ENCODE results near the gene DSC2.

Gene DSC2

DNA sequence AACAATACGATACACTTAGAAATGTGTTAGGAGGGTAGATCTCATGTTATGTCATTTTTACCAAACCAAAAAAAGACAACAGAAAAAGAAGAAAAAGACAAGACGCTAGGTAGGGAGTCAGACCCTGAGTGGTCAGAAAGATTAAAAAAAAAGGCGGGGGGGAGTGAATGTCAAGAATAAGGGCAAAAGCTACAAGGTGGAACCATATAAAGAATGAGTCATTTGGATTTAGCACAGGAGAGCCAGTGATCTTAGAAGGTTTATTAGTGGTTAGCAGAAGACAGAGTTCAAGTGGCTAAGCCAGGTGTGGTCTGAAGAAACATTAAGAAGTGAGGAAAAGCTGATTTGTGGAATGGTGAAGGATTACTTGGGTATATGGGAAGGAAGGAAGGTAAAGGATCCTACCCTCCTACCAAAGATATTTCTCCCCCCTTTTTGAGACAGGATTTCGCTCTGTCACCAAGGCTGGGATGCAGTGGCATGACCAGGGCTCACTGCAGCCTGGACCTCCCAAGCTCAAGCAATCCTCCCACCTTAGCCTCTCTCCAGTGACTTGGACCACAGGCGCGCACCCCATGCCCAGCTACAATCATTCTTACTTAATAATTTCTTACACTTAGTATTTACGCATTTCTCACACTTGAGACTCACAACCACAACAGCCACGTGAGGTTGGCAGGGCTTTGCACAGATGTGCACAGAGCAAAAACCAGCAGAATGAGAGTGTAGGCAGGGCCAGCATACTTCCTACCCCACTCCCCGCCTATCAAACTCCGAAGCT lies 2.6 kb downstream of the DSC2 start:
- FAIRE-seq (no peak), DNase-seq (ENCODE audit: insufficient read length, low spot score) (no peak)

DNA sequence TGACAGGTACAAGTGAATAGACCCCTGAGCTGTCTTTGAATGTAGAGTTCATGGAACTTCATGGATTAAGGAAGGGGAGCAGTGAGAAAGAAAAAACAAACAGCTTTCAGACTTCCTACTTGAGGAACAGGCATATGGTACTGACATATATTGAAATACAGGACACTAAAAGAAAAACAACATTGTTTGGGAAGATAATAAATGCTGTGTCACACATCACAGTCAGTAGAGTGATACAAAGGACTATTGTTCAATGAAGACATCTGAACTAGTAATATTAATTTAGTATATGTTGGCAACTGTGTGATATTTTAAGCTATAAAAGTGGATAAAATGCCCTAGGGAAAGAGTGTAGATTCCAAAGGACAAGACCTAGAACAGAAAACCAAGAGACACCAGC lies 3.3 kb downstream of the DSC2 start:
- FAIRE-seq (no peak), DNase-seq (ENCODE audit: insufficient read length, low spot score) (no peak)

DNA sequence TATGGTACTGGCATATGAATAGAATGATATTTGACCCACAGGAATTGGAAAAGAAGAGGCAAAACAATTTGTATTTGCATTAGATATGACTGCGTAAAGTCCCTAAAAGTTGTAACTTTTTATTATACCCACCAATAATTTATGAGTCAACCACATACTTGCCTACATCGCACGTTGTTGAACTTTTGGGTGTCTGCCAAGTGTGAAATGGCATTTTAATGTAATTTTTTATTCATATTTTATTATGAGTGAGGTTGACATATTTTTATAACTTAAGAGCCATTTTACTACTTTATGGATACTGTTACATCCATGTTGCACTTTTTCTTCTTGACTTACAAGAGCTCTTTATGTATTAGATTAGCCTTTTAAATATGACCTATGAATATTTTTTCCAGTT lies 4.6 kb downstream of the DSC2 start:
- DNase-seq (ENCODE audit: insufficient read length, low spot score) (no peak), FAIRE-seq (no peak)

DNA sequence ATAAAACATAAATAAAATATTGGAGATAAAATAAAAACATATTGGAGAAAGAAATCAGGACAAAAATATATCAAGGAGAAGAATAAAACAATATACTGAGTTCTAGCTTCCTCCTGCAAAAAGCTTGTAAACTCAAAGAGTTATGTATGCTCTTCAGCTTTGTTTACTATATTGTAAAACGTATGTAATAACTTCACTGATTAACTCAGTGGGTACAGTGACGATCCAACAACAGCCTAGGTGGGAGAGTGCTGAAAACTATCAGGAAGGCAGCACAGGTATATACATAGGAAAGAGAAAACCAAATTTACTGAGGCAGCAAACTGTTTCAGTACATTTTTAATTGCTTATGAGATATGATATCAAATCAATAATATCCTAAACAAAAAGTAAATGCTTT lies 8.3 kb downstream of the DSC2 start:
- FAIRE-seq: no peak
- DNase-seq (ENCODE audit: insufficient read length, low spot score): no peak

DNA sequence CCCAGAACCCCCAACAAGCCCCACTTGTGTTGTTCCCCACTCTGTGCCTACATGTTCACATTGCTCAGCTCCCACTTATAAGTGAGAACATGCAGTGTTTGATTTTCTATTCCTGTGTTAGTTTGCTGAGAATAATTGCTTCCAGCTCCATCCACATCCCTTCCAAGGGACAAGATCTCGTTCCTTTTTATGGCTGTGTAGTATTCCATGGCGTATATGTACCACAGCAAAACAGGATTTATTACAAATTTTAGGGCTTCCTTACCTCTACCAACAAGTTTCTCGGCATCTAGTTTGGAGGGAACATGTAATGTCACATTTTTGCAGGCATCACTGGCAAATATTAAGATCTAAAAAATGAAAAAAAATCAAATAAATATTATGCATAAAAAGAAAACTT lies 8.9 kb downstream of the DSC2 start:
- no peak for DNase-seq (ENCODE audit: insufficient read length, low spot score)
- no peak for FAIRE-seq

DNA sequence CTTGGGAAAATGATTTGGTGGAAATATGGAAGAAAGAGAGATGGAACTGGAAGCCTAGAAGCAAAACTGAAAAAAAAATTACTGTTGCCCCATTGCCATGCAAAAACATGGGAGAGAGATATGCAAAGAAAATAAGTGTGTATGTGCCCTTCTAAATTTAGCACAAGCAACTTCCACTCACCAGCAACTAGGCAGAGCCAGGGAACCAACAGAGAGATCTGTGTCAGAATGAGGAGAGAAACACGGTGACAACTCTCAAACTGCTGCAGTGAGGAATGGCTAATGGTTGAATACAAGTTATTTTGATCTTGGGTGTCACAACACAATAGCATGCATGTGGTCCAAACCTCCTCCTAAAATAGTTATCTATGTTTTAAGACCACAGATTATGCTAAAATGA lies 10.9 kb downstream of the DSC2 start:
- DNase-seq (ENCODE audit: insufficient read length, low spot score) (no peak), FAIRE-seq (no peak)

DNA sequence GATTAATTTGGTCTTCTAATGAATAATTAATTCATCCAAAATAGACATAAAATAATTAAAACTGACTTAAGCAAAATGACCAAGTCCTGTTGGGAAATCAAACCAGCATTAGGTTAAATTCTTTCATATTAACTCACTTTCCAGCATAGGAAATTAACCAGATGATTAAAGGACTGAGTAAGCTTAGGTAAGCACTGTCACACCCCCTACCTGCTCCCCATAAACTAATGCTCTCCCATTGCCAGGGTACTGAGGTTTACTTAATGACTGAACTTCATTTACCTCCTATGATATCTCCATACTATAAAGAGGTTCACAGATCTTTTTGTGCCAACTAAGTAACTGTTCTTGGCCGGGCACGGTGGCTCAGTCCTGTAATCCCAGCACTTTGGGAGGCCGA lies 13.7 kb downstream of the DSC2 start:
- DNase-seq (ENCODE audit: insufficient read length, low spot score) (no peak), FAIRE-seq (no peak)

DNA sequence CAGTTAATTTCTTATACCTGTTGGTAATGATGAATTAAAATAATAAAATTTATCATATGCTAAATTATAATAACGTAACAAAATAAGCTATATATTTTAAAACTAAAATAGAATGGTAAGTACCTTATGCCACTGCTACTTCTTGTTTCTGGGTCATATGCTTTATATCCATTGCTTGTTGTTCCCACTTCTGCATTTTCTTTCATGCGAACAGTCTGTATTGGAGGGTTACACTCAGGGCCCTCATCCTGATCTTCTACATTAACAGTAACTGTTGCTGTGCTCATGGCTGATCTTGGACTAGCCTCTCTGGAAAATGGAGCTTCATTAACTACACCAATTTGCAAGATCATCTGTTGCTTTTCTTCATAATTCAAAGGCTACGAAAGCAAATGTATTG lies 22.2 kb downstream of the DSC2 start:
- DNase-seq (ENCODE audit: insufficient read length, low spot score) (no peak), FAIRE-seq (no peak)

DNA sequence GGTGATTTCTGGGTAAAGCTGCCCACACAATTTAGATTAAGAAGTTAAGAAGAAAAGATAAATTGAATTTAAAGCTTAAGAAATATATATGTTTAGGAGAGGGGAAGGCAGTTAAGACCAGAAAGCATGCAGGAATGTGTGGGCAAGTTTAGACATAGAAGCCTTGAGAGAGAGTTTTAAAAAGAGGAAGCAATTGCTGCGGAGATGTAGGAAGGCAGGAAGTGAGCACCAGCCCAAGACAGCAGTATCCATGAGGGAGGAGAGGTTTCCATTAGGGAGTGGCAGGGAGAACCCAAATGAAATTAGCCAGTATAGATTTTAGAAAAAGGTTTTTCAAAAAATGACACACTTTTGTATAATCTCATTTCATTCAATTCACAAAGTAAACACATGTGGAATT lies 24.3 kb downstream of the DSC2 start:
- DNase-seq (ENCODE audit: insufficient read length, low spot score) (no peak), FAIRE-seq (no peak)

DNA sequence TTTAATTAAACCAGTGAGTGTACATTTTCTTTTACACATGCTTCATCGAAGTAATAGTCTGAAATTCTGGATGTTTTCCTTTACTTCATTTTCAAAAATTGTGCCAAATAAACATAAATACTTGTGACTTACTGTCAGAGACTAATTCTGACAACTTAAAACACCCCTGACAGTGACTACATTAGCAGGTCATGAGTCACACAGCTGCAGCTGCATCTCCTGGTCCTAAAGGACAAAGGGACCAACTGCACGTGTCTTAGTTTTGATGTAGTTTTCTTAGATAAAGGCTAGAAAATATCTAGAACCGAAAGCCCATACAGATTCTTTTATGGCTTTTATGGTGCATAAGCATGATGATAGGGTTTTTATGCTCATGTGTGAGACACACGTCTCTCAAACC lies 30.0 kb downstream of the DSC2 start:
- FAIRE-seq (no peak), DNase-seq (ENCODE audit: insufficient read length, low spot score) (no peak)

DNA sequence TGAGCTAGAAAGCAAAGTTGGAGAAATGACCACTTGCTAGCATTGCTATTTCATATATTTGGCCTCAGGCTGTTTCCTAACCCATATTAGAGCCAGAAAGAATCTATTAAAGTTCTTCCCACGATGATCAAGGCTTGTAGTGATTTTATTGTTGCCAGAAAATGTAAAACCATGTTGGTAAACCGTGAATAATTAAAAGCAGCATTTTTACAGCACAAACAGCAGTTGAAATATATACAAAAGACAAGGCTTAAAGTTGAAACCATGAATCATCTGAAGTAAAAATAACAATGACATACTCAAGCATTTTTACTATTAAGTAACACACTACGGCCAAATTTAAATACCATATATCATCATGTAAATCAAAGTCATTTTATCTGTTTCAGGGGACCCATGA lies 32.0 kb downstream of the DSC2 start:
- DNase-seq (ENCODE audit: insufficient read length, low spot score) (no peak), FAIRE-seq (no peak)

DNA sequence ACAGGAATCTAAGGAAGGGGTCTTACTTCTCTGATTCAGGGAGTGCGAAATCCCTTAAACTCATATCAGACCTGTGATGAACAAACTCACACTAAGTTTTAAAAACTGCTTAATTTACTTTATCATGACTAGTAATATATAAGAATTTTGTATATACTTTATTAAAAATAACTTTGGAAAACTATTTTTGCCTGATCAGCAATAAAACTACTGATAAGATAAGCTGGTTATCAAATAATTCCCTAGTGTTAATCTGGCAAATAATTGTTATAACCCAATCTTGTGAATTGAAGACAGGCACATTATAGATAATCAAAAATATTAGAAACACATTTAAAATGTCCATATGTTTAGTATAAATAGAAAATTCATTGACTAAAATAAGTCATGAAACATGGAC lies 36.0 kb downstream of the DSC2 start:
- no peak for FAIRE-seq
- no peak for DNase-seq (ENCODE audit: insufficient read length, low spot score)

DNA sequence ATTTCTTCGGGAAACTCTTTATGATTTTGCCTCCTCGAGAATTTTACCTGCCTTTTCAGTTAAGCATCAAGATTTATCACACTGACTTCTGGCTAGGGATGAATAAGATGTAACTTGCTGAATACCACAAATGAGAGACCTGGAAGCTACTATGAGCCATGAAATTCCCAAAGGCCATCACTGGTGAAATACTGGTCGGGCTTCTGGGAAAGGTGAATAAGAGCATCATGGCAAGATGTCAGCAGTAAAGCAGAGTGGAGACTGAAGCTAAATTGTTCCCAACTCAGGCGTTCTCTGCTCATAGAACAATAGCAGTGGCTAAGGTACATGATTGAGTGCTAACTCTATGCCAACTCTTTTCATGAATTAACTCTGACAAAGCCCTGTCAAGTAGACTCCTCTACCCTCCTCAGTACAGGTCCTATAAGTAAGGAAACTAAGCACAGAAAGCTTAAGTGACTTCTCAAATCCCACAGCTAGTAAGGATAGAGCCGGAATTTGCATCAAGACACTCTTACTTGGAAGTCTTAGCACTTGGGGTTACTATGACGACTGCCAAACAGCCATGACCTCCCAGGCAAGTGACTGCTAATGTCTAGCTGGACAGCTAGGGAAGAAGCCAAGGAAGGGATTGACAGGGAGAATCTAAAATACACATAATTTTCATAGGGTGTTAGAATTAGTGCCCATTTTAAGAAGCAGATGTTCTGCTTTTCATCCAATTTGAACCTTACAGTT lies 37.0 kb downstream of the DSC2 start:
- no peak for DNase-seq (ENCODE audit: insufficient read length, low spot score)
- FAIRE-seq: no peak

DNA sequence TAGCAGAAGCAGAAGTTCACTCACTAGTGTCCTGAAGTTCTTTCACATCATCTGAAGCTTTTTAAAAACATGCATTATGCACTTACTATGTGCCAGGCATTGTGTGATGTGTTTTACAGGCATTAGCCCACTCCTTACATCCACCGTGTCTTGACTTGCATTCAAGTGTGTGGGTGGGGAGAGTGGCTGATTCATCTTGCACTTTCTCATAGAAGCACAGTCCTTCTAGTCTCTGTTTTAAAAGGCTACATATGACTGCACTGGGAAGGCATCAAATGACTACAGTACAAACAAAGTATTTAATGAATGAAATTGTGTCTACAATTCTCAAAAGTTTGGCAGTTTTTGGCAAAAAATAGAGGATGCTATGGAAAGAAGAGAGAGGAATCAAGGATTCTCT lies 38.1 kb downstream of the DSC2 start:
- FAIRE-seq (no peak), DNase-seq (ENCODE audit: insufficient read length, low spot score) (no peak)

DNA sequence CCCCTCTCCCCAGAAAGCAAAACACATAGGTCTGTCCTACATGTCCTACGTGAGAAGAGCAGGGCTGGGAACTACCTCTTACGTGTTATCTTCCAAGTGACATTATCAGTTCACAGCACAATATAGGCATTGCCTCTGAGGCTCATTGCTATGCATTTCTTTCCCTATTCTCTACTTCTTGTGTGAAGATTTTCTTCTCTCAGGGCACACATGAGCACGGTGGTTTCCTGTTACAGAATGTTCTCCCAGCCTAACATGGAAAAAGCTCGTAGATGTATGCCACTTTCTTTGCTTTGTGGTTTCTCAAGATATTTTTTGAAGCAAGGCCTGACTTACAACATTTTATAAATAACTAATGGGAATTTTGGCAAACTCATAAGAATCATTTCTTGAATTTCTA lies 40.3 kb downstream of the DSC2 start:
- no peak for FAIRE-seq

DNA sequence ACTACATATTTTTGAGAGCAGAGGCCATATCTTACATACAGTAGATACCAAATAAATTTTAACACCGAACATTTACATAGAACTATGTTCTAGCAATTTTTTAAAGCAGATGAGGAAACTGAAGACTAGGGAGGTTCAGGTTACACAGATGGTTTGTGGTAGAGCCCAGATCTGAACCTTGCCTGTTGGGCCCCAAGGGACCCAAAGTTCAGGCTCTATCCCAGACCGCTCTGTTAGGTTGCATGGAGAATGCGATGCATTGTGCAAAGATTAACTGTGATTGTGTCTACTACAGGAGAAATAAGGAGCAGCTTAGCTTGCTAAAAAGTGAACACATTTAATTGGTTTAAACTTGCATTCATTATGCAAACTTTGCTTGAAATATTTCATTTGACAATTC lies 43.3 kb downstream of the DSC2 start:
- DNase-seq (ENCODE audit: insufficient read length, low spot score) (no peak), FAIRE-seq (no peak)

More for the DNA sequence above, 40.3 kb downstream of the DSC2 start:
- DNase-seq (ENCODE audit: insufficient read length, low spot score): no peak

DNA sequence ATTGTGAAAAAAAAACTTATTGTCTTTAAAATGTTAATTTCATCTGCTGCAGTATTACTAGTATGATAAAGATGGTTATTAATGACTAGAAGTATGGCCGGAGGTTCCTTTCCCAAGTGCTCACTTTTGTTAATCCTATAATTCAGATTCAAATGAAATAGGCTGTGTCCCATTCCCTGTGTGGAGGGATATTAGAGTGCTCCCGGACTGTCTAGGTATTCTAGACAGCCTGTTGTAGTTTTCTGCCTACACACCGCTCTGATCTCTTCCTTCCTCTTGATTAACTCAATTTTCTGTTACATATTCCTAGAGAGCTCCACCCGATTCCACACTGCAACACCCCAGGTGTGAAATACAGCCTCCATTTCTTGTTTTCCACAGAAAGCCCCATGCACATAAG lies 44.3 kb downstream of the DSC2 start:
- FAIRE-seq (no peak), DNase-seq (ENCODE audit: insufficient read length, low spot score) (no peak)

DNA sequence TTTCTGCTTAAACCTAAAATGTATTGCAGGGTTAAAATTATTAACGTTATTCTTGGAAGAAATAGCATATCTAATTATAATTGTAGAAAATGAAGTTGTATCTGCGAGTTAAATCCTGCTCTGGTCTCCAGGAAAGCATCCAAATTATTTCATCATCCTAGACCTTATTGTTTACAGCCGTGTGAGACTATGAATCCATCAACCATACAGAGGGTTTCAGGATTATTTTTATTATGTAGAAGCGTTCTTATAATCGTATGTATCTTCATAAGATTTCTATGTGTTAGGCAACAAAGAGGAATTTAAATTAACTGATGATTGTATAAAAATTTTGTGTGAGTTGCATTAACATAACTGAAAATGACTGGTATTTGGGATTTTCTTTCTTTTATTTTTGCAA lies 45.2 kb downstream of the DSC2 start:
- DNase-seq (ENCODE audit: insufficient read length, low spot score) (no peak), FAIRE-seq (no peak)

DNA sequence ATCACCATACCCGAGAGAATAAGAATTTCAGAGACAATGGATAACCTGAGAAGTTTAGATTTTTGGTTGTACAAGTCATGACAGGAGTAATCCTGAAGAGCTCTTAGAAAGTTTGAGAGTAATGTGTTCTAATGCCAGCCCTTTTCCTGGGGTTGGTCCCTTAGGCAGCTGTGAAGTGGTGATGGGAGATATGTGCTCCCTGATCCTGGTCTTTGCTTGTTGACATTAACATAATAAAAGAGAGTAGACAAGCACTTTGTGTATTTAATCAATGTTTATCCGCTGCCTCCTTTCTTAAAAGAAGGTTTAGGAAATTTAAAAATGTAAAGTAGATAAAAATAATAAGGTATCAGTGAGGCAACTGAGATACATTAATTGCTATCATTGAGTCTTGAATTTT lies 45.9 kb downstream of the DSC2 start:
- FAIRE-seq: no peak
- no peak for DNase-seq (ENCODE audit: insufficient read length, low spot score)

DNA sequence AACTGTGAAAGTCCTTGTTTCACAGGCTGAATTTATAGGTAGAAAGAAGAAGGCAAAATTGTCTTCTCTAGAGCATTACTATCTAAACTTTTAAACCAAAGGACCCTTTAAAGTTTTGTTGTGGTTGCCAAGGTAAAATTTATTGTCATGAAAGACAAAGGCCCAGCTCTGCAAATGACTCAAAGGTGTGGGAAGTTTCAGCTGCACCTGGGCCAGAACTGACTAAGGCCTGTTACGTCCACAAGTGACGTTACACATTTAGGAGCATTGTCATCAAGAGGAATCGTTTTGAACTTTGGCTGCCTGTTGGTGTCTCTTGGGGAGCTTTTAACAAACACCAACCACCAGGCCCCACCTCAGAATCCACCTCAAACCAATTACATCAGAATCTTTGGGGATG lies 51.6 kb downstream of the DSC2 start:
- FAIRE-seq: no peak

DNA sequence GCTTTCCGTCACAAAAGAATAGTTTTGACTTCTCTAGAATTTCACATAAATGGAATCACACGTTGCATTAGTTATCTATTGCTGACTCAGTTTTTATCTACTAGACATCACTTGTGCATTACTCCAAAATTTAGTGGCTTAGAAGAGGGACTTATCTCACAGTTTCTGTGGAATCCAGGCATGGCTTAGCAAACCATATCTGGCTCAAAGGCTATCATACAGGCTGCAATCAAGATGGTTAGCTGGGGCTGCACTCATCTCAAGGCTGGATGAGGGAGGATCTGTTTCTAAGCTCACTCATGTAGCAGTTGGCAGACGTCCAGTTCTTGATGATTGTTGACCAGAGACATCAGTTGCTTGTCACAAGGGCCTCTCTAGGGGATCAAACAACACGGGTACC lies 53.0 kb downstream of the DSC2 start:
- no peak for FAIRE-seq

More for the DNA sequence above, 51.6 kb downstream of the DSC2 start:
- no peak for DNase-seq (ENCODE audit: insufficient read length, low spot score)

DNA sequence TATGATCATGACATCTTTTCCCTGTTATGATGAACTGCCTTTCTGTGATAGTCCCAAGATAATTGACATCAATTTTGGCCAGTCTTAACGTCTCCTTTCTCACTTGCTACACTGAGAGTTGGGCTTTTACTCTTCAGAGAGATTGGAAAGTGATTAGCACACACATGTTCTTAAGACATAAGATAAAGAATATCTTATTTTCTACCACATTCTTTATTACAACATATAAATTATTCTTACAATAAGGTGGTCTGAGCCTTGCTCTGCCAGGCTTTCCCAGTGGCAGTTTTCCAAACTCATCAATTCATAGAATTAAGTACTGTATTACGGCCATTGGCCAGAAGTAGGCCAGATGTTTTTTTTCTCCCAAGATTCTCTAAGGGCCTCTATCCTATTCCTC lies 54.0 kb downstream of the DSC2 start:
- no peak for DNase-seq (ENCODE audit: insufficient read length, low spot score)
- FAIRE-seq: no peak

More for the DNA sequence above, 53.0 kb downstream of the DSC2 start:
- DNase-seq (ENCODE audit: insufficient read length, low spot score): no peak

Data from HTR-8/SVneo (cell line).